Stimulated activated CD8-positive, alpha-beta memory T cell treated with anti-CD3 and anti-CD28 coated beads, Interleukin-12 subunit alpha, Interleukin-12 subunit beta, amount 100 ng/mL, for 24 hours (primary cell): ENCODE measurements around the gene CPLX1.
"Not testable (repeated sequence)": the region's sequence is repeated elsewhere in the genome, so short reads cannot be mapped to it uniquely, and the experiment has no call there.

Experiments
- DNase-seq: peaks from one replicate; pipeline ENCODE4 v3.0.0-alpha.2; 2020; ENCODE audit errors: extremely low read depth

The CPLX1 gene

DNA sequence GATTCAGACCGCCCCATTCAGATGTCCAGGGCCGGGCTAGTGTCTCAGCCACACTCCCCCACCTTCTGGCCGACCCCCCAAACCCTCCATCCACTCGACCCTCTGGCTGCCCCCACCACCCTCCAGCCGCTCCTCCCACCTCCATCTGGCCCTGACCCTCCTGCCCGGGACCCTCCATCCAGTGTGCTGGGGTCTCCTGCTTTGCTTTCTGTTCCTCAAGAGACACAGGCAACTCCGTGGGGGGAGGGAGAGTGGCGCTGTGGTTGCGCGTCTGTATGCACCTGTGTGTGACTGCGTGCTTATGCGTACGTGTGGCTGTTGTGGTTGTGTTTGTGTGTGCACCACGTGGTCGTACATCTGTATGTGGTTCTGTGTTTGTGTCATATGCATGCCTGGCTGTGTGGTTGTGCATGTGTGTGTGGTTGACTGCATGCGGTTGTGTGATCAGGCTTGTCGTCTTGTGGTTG is 33.3 kb downstream of the CPLX1 start:
- DNase-seq: no peak

GRCh38 chr4:791898-792625 is 33.9 kb downstream of the CPLX1 start:
- DNase-seq: no peak

DNA sequence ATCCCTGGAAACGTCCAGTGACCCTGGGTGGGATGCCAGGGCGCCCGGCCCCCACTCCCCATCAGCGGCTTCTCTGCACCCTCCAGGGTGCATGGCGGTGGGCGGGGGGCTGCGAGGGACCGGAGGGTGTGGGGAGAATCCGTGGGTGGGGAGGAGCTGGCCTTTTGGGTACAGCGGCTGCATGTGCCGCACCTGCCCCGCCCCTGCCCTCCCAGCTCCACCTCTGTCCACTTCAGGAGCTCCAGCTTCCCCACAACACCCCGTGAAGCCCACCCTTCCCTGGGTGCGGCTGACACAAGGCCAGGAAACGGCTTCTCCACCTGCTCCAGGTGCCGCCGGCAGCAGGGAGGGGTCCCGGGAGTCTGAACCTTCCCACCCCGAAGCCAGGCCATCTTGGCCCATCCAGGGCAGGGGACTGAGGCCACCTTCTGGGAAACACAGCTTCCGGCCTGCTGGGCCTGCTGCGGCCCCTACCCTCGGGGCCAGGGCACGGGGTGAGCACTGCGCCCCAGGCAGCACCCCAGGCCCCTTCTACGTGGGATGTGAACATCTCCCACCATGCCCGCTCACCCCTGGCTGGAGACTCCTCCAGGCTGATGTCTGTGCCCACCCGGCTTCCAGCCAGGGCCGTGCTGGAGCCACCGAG is 34.6 kb downstream of the CPLX1 start:
- DNase-seq: no peak

DNA sequence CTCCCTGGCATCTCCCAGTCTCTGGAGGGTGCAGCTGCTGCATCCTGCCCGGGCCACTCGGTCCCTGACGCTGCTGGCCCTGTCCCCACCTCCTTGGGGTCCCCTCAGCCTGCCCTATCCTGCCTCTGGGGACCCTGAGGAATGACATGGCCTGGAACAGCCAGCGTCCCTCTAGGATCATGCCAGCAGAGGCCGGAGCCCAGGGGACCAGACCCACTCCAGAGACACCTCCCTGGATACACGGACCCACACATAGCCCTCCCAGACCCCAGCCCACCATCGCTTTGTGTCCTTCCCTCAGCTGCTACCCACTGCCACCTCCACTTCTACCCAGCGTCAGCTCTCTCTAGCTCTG is 35.5 kb downstream of the CPLX1 start:
- no peak for DNase-seq

DNA sequence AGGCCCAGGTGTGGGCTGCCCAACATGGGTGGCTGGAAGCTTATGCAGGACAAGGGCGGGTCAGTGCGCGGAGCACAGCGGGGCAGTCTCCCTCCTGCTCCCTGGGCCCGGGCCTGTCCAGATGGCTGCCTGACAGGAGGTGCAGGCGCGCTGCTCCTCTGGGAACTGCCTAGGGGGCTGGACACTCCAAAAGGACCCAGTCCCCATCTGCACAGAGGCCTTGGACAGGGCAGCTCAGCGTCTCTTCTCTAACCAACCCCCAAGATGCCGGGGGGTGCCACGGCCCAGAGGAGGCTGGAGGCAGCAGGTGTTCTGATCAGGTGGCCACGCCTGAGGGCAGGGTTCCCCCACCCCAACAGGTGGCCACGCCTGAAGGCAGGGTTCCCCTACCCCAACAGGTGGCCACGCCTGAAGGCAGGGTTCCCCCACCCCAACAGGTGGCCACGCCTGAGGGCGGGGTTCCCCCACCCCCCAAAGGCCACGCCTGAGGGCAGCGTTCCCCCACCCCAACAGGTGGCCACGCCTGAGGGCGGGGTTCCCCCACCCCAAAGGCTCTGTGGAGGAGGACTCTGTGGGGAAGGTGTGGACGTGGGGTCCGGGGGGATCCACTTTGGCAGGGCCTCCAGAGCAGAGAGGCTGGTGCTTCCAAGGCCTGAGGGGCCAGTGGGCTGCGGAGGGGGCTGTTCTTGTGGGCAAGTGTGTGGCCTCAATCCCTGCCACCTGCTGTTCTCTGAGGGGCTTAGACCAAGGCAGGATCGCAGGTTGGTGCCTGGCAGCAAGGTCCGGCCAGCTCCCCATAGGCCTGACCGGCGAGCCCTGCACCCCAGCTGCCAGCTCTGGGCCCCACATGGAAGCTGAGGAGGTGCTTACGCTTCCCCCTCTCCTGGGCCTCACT is 36.1 kb downstream of the CPLX1 start:
- DNase-seq: no peak

GRCh38 chr4:788636-789297 is 37.2 kb downstream of the CPLX1 start:
- no peak for DNase-seq

DNA sequence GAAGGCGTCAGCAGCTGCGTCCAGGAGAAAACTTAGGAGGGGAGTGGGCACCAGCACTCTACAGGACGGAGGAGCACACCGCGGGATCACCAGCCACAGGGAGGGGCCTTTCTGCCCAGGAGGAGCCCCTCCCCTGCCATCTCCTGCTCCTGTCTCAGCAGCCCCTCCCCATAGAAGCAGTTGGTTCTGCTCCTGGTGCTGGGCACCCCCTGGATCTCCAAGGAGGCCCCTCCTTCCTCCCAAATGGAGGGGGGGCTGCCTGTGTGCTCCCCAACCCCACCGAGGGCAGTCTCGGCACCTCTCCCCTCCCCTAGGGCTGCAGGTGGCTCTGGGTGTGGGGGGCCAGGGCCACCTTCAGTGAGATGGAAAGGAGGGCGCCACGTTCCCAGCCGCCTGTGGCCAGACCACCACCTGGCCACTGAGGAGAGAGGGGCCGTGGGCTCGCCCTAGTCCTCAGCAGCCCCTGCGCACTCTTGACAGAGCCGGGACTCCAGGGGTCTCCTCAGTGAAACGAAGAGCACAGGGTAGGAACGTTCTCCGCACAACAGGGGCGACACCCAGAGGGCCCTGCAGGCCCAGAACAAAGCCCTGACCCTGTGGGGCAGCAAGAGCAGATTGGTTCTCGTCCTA is 37.8 kb downstream of the CPLX1 start:
- no peak for DNase-seq

GRCh38 chr4:787561-787981 is 38.4 kb downstream of the CPLX1 start:
- DNase-seq: no peak

DNA sequence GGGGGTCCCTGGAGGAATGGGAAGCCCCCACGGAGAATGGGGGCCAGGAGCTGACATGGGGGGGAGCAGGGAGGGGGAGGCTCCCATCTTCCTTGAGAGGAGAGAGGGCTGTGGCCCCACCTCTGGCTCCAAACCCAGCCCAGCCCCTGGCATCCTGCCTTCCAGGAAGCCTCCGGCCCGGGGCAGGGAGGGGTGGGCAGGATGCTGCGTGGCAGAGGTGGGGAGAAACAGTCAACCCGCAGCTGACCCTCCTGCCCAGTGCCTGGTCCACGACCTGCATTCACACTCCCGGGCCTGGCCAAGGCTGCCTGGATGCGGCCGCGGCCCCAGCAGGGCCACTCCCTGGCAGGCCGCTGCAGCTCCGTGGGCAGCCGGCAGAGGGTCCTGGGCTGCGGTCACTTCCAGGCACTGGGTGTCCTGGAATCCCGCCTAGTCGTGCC is 39.0 kb downstream of the CPLX1 start:
- DNase-seq: no peak

GRCh38 chr4:786074-786741 is 39.7 kb downstream of the CPLX1 start:
- no peak for DNase-seq

DNA sequence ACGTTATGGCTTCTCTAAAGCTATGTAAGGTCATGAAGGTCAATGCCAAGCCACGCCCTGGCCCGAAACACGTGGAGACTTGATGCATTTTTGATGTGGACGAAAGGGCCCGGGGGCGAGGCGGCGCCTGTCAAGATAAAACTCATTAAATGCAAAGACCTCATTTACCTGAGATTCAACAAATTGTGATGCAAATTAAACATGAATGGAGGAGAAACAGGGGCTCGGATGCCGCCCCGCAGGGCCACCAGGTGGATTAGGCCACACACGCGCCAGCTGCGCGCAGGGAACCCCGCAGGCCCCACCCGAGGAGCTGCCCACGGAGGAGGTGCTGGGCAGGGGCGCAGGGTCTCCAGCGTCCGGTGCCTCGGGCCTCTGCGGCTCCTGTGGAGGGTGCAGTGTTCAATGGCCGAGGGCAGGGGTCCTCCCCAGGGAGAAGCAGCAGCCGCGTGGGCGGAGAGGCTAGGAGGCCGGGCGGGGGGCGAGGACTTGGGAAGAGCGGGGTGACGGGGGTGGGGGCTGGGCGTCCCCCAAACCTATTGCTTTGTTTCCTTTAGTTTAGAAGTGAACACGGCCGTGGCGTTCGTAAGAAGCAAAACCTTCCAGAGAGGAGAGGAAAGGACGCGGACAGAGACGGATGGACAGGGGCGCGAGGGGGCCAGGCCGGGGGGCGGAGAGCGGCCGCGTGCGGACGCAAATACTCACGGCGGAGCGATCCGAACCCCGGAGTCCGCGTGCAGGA is 40.4 kb downstream of the CPLX1 start:
- no peak for DNase-seq

- no peak for DNase-seq
Observed at GRCh38 chr4:784401-785331, 41.3 kb downstream of the CPLX1 start.

DNA sequence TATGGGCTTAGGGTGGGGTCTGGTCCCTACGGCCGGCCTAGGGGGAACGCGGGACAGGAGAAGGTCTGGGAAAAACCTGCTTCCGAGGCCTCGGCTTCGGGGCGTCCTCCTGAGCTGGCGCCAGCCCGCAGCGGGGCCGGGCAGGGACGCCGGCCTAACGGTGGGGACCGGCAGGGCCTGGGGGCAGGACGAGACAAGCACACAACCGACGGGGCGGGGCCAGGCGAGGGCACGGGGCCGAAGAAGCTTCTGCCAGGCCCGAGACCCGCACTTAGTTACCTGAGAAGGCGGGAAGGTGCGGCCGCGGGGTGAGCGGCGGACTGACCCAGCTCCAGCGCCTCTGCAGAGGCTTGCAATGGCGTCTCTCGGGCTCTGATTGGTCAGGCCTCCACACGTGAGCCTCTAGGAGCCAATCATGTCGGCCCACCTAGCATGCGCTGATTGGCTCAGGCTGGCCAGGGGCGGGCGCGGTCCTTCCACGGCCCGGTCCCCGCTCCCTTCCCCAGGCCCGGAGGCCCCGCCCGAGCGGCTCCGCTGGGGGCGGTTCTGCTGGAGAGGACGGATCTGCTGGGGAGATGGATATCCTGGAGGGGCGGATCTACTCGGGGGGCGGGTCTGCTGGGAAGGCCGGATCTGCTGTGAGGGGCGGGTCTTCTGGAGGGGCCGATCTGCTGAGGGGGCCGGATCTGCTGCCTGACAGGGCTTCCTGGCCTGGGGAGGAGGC is 44.3 kb downstream of the CPLX1 start:
- DNase-seq: peak; percentile 93

DNA sequence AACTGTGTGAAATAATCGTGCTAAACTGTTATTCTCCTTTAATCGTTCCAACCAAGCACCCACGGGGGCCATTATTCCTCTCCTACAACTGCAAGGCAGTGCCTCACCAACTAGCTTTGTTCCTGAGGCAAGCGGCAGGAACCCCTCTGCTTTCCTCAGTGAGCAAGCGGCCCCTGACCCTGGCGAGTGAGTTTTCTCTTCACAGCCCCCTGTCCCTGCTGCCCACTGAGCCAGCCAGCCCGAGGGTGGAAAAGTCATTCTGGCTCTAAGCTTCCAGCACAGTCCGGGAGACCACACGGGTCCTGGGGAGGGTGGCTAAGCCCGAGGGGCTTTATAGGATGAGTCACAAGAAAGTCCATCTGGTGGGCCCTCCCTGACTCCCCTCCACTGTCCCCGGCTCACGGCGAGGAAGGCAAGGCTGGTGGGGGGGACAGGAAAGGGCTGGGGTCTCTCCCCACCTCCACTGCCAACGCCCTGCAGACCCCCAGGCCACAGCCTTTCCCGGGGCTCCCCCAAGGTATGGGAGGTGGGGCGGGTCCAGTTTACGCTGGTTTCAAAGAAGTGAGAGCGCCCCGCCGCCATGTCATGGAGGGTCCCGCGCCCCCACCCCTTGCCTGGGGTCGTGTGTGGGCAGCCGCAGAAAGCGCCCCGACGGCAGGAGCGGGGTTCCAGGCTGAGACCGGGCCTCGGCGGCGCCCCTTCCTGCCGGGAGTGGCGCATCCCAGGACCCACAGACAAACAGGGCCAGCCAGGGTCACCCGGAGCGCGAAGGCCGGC is 45.0 kb downstream of the CPLX1 start:
- DNase-seq: no peak

- DNase-seq: not testable (repeated sequence)
Observed at GRCh38 chr4:780255-780654, 45.7 kb downstream of the CPLX1 start.

DNA sequence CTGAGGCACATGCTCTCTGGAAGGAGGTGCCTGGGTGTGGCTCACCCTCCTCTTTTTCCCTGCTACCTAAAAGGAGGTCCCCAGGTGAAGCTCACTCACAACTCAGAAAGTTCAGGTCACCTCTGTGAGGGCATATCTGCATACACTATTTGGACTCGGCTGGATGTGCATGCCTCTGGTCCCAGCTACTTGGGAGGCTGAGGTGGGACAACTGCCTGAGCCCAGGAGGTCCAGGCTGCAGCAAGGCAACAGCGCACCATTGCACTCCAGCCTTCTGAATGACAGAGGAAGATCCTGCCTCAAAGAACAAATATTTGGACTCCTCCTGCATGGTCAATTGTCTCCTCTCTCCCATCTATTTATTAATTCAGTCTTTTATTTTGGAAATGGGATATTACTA is 46.4 kb downstream of the CPLX1 start:
- DNase-seq: no peak

DNA sequence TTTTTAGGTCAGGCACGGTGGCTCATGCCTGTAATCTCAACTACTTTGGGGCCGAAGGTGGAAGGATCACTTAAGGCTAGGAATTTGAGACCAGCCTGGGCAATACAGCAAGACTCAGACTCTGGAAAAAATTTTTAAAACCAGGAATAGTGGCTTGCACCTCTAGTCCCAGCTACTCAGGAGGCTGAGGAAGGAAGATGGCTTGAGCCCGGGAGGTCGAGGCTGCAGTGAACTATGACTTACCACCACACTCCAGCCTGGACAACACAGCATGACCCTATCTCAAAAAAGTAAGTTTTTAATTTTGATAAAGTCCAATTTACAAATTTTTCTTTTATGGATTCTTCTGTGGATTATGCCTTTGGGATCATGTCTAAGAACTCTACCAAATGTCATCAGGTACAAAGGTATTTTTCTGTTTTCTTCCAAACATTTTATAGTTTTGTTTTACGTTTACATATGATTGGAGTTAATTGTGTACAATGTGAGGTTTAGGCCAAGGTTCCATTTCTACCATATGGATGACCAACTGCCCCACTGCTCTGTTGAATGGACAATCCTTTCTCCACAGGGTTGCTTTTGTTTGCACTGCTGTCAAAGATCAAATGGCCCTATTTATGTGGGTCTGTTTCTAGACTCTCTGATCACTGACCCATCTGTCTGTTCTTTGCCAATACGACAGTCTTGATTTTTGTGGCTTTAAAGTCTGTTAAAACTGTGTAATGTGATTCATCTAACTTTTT is 48.2 kb downstream of the CPLX1 start:
- no peak for DNase-seq
